Caco-2 (cell line): ENCODE measurements around the gene GLI1. TPM values are rescaled to one million over a fixed set of nuclear protein-coding genes. Genes with fewer than 3 reads are reported as not detected.

Source experiments
- BruUV-seq: library from RNA; stranded (reverse); fragments of 400-500 nt; replicated peaks from 2 replicates; lab custom pipeline; 2021; lab: Mats Ljungman, UMichigan
- CTCF ChIA-PET: fragments of 300-600 bp; sonication (Branson Sonifier 250); formaldehyde crosslinking; loops from one replicate; lab custom pipeline; 2022; ENCODE audit warnings: antibody characterized with exemption; lab: Charles Lee
- POLR2A ChIA-PET: fragments of 300-600 bp; sonication (Branson Sonifier 250); formaldehyde crosslinking; loops from one replicate; lab custom pipeline; 2022; ENCODE audit warnings: antibody characterized with exemption; lab: Charles Lee
- DNase-seq, 2 experiments: peaks; one replicate each; pipeline versions ENCODE4 v3.0.0 to v3.0.0-alpha.2; 2020 to 2022
- H3K27me3 ChIP-seq: replicated peaks from 2 replicates; pipeline ENCODE4 v1.6.0; 2011; ENCODE audit warnings: low read length; ENCODE audit not compliant: control insufficient read depth, insufficient read depth
- H3K36me3 ChIP-seq: 2 replicates; pipeline ENCODE4 v1.5.1; 2011; ENCODE audit warnings: low read length; ENCODE audit not compliant: control insufficient read depth, insufficient read depth
- H3K4me1 ChIP-seq: fragments of 250-450 bp; sonication (Bioruptor Pico); 2 replicates; pipeline ENCODE4 v1.5.1; 2020; ENCODE audit warnings: mild to moderate bottlenecking
- H3K4me3 ChIP-seq: 2 replicates; pipeline ENCODE4 v1.5.1; 2011; ENCODE audit warnings: low read depth, mild to moderate bottlenecking, control low read depth, low read length
- H3K9me3 ChIP-seq: fragments of 250-450 bp; sonication (Bioruptor Pico); 2 replicates; pipeline ENCODE4 v1.5.1; 2020; ENCODE audit warnings: mild to moderate bottlenecking, moderate library complexity
- H3K27ac Mint-ChIP-seq: one replicate; pipeline ENCODE4 v1.8.0; 2022; ENCODE audit warnings: mixed read lengths; ENCODE audit not compliant: unreplicated experiment
- H3K27me3 Mint-ChIP-seq: one replicate; pipeline ENCODE4 v1.8.0; 2022; ENCODE audit warnings: mixed read lengths; ENCODE audit not compliant: insufficient read depth, unreplicated experiment
- H3K36me3 Mint-ChIP-seq: one replicate; pipeline ENCODE4 v1.8.0; 2022; ENCODE audit warnings: mild to moderate bottlenecking, mixed read lengths; ENCODE audit not compliant: insufficient read depth, unreplicated experiment
- H3K4me1 Mint-ChIP-seq: one replicate; pipeline ENCODE4 v1.8.0; 2022; ENCODE audit warnings: low read depth, mixed read lengths; ENCODE audit not compliant: unreplicated experiment
- H3K4me3 Mint-ChIP-seq: one replicate; pipeline ENCODE4 v1.8.0; 2022; ENCODE audit warnings: mild to moderate bottlenecking, moderate library complexity, mixed read lengths; ENCODE audit not compliant: unreplicated experiment
- H3K9me3 Mint-ChIP-seq: one replicate; pipeline ENCODE4 v1.8.0; 2022; ENCODE audit warnings: mixed read lengths; ENCODE audit not compliant: unreplicated experiment
- CTCF ChIP-seq, 2 experiments: fragments of 200-600 bp in 1 of 2; IDR thresholded peaks; 1 replicate in 1 of 2; 2 replicates in 1 of 2; pipeline versions ENCODE4 v1.5.1 to v1.8.0; 2011 to 2022; ENCODE audit warnings: antibody characterized with exemption in 1 of 2, control low read depth in 1 of 2, inconsistent platforms in 1 of 2, low read depth in 1 of 2, low read length in 1 of 2, mild to moderate bottlenecking in 1 of 2, moderate library complexity in 1 of 2; ENCODE audit not compliant: insufficient read depth in 1 of 2, severe bottlenecking in 1 of 2, unreplicated experiment in 1 of 2
- intact Hi-C: fragments of 100-400 bp; cut with micrococcal nuclease; formaldehyde crosslinking; loops from one replicate; pipeline ENCODE4 v1.10.0; 2022; ENCODE audit not compliant: unreplicated experiment
- total RNA-seq: library from RNA; stranded (reverse); gene quantifications from 2 replicates; pipeline ENCODE4 v1.2.3, GENCODE V29; 2022

Gene GLI1
- total RNA-seq, 1 experiment from 2014 or later: 0.48 TPM

DNA sequence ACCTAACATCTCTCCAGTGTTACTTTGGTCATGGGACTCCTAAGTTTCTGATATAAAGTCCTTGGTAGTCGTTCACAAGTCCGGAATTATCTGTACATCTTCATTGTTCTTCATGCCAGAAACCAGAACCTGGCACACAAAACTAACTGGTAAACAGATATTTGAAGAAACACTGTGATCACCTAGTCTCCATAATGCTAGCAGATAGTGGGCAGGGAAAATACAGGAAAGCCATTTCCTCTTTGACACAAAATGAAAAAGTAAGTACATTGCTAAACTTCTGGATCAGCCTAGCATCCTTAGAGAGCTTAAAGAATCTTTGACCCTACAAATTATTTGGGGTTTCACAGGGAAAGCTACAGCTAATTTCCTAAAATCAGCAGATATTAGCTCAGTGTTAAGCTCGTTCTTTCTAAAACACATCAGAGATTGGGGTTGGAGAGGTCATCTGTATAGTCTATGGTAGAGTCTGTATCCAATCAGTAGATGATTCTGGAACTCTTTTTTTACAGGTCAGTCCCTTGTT is 55.9 kb downstream of the GLI1 start:
- Histone ChIP-seq H3K9me3 (no peaks in the 10 kb centered on the region), H3K36me3 (peaks cover 4% of the 10 kb centered on the region), H3K4me1 (peaks cover 9% of the 10 kb centered on the region; the same call in 1 of the 2 replicates), H3K27me3 (no peaks in the 10 kb centered on the region), H3K4me3 (no peak overlapping the region)
- Mint-ChIP-seq H3K4me3 (no peak overlapping the region), H3K27ac (no peak overlapping the region), H3K27me3 (no peaks in the 10 kb centered on the region), H3K4me1 (peaks cover 22% of the 10 kb centered on the region), H3K36me3 (peaks cover 100% of the 10 kb centered on the region), H3K9me3 (no peaks in the 10 kb centered on the region)
- POLR2A ChIA-PET: no interaction called here
- no peak for DNase-seq
- CTCF ChIA-PET: no interaction called here
- BruUV-seq: no TSS peak
- no peak for TF ChIP-seq CTCF (IDR thresholded peaks at IDR 0.05; ENCODE audit: insufficient read depth in 1 of 2, low read depth in 1 of 2, low read length in 1 of 2, severe bottlenecking in 1 of 2, unreplicated experiment in 1 of 2)
- intact Hi-C loops: no loop called here

DNA sequence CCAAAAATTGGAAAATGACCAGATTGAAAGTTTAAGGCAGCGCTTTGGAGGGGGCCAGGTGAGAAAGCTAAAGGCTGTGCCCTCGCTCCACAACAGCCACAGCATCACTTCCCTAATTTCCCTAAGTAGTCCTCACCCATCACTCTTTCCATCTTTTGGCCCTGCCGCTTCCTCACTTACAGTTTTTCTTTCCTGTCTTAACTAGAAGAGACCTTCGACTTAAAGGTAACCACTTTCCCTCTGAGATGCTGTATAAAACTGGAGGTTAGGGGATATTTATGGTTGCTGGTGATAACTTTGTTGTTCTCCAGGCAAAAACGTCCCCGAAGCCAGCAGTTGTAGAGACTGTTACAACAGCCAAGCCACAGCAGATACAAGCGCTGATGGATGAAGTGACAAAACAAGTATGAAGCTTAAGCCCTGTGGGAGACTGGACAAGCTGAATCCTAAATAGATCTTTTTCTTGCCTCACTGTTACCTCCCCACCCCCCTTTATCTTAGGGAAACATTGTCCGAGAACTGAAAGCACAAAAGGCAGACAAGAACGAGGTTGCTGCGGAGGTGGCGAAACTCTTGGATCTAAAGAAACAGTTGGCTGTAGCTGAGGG is 56.5 kb downstream of the GLI1 start:
- Histone ChIP-seq H3K27me3 (no peaks in the 10 kb centered on the region), H3K36me3 (peaks cover 4% of the 10 kb centered on the region), H3K4me3 (no peak overlapping the region), H3K4me1 (peaks cover 11% of the 10 kb centered on the region), H3K9me3 (no peaks in the 10 kb centered on the region)
- TF ChIP-seq CTCF (IDR thresholded peaks at IDR 0.05; ENCODE audit: insufficient read depth in 1 of 2, low read depth in 1 of 2, low read length in 1 of 2, severe bottlenecking in 1 of 2, unreplicated experiment in 1 of 2): no peak
- CTCF ChIA-PET: no interaction called here
- no peaks in the 10 kb centered on the region for H3K9me3 Mint-ChIP-seq
- peaks cover 22% of the 10 kb centered on the region for H3K4me1 Mint-ChIP-seq
- peaks cover 100% of the 10 kb centered on the region for H3K36me3 Mint-ChIP-seq
- BruUV-seq: TSS peak; percentile 4
- intact Hi-C loops: no loop called here
- H3K4me3 Mint-ChIP-seq: no peak overlapping the region
- no peaks in the 10 kb centered on the region for H3K27me3 Mint-ChIP-seq
- H3K27ac Mint-ChIP-seq: no peak overlapping the region
- POLR2A ChIA-PET: no interaction called here
- DNase-seq: no peak

DNA sequence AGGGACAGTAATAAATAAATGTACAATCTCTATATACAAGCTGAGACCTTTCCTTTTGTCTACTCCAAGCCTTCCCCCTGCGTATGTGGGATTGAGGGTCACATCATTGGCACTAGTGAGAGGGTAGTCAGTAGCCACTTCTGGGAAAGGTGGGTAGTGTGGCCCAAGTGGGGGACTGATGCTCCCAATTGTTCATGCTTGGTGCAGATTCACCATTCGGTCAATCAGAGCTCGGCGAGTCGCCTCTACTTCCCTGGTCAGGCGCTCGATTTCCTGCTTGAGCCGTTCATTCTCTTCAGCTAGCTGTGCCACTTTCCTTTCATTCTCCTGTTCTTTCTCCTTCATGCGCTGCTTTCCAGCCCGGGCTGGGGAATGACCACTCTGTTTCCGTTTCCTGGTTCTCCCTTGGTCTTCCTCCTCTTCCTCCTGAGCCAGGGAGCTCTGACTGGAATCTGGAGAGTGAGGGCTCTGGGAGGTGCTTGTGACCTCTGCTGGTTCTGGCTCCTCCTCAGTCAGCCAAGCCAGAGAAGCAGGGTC is 57.1 kb downstream of the GLI1 start:
- Histone ChIP-seq H3K27me3 (no peaks in the 10 kb centered on the region), H3K4me1 (peaks cover 17% of the 10 kb centered on the region), H3K36me3 (peaks cover 4% of the 10 kb centered on the region), H3K4me3 (no peak overlapping the region), H3K9me3 (no peaks in the 10 kb centered on the region)
- intact Hi-C loops: no loop called here
- no TSS peak for BruUV-seq
- Mint-ChIP-seq H3K4me3 (no peak overlapping the region), H3K4me1 (peaks cover 22% of the 10 kb centered on the region), H3K36me3 (peaks cover 100% of the 10 kb centered on the region), H3K27ac (peak overlapping the region; percentile 94), H3K9me3 (no peaks in the 10 kb centered on the region), H3K27me3 (no peaks in the 10 kb centered on the region)
- CTCF ChIA-PET: no interaction called here
- POLR2A ChIA-PET: interaction anchor here (0.6 to 0.9 kb wide), 2 partner anchors 13 to 28 kb away, joined by 3 to 7 read pairs; no protein-coding TSS in a partner anchor
- no peak for DNase-seq
- TF ChIP-seq CTCF (IDR thresholded peaks at IDR 0.05; ENCODE audit: insufficient read depth in 1 of 2, low read depth in 1 of 2, low read length in 1 of 2, severe bottlenecking in 1 of 2, unreplicated experiment in 1 of 2): no peak
